HL-60 (cell line): ENCODE data around the gene SDF4.

Source experiments
- DNase-seq, 2 experiments: peaks; one replicate each; pipeline ENCODE4 v3.0.0-alpha.2; 2010 to 2020; ENCODE audit warnings: low read depth in 1 of 2, low spot score in 1 of 2
- H3K27ac ChIP-seq: fragments of 250-450 bp; sonication (Bioruptor Pico); replicated peaks from 2 replicates; pipeline ENCODE4 v1.5.1; 2020; ENCODE audit warnings: mild to moderate bottlenecking, moderate library complexity
- H3K27me3 ChIP-seq: fragments of 250-450 bp; sonication (Bioruptor Pico); 2 replicates; pipeline ENCODE4 v1.5.1; 2021; ENCODE audit warnings: mild to moderate bottlenecking, moderate library complexity; ENCODE audit not compliant: insufficient read depth, poor library complexity, severe bottlenecking
- H3K4me3 ChIP-seq: replicated peaks from 2 replicates; pipeline ENCODE4 v1.5.1; 2011; ENCODE audit warnings: mild to moderate bottlenecking, control low read depth, low read length; ENCODE audit not compliant: insufficient read depth
- CTCF ChIP-seq: IDR thresholded peaks from one replicate; pipeline ENCODE4 v1.5.1; 2011; ENCODE audit warnings: low read length, control low read depth, inconsistent platforms; ENCODE audit not compliant: insufficient read depth
- GABPA ChIP-seq: IDR thresholded peaks from 2 replicates; pipeline ENCODE4 v1.6.1; 2012; ENCODE audit warnings: low read depth
- POLR2AphosphoS5 ChIP-seq: IDR thresholded peaks from 2 replicates; pipeline ENCODE4 v1.6.1; 2012; ENCODE audit warnings: low read depth
- REST ChIP-seq: IDR thresholded peaks from 2 replicates; pipeline ENCODE4 v1.6.1; 2012; ENCODE audit warnings: low read depth; ENCODE audit not compliant: insufficient replicate concordance
- SPI1 ChIP-seq: IDR thresholded peaks from 2 replicates; pipeline ENCODE4 v1.6.1; 2012; ENCODE audit warnings: low read depth, mild to moderate bottlenecking, borderline replicate concordance

SDF4 gene

GRCh38 chr1:1237874-1238701, 6.3 kb upstream of the SDF4 start:
- Histone ChIP-seq H3K27ac (no peak overlapping the region), H3K27me3 (peaks cover 18% of the 10 kb centered on the region), H3K4me3 (no peak overlapping the region)
- peak in 1 of 2 experiments; percentile 9 for DNase-seq
- TF ChIP-seq SPI1: no peak
- TF ChIP-seq REST: no peak
- TF ChIP-seq POLR2AphosphoS5: no peak
- TF ChIP-seq GABPA: no peak
- no peak for TF ChIP-seq CTCF

GRCh38 chr1:1236945-1237873, 5.4 kb upstream of the SDF4 start:
- no peak overlapping the region for H3K27ac ChIP-seq
- TF ChIP-seq CTCF (no peak), POLR2AphosphoS5 (peak; percentile 30)

DNA sequence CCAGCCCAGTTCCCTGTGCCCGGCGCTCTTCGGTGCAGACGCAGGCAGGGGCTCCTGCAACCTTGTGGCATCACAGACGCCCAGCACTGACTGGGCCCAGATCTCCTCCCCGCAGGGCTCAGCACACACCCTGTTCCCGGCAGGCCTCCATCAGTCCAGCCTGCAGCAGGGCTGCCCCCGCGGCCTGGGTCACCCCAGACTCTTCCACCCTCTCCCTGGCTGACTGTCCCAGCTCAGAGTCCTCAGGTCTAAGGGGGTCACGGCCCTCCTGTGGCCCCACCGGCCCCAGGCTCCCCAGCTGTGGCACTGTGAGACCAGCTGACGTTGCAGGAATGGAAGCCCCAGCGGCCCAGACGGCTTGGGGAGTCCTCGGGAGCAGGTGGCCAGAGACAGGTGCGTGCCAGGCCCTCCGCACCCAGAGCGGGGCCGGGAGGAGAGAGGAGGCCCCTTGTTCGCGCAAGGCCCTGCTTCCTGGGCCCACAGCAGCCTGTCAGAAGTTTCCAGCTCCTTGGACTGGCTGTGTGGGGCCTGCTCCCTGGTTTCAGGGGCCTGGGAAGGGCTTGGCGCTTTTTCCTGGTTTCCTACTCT, 4.5 kb upstream of the SDF4 start:
- Histone ChIP-seq H3K27me3 (peaks cover 18% of the 10 kb centered on the region), H3K4me3 (no peak overlapping the region), H3K27ac (no peak overlapping the region)
- no peak for DNase-seq
- TF ChIP-seq GABPA (no peak), POLR2AphosphoS5 (no peak), SPI1 (no peak), CTCF (no peak), REST (no peak)

More at GRCh38 chr1:1236945-1237873, 5.4 kb upstream of the SDF4 start:
- Histone ChIP-seq H3K4me3 (no peak overlapping the region), H3K27me3 (peaks cover 18% of the 10 kb centered on the region)
- no peak for DNase-seq
